ENCODE measurements around the gene CALHM6.

DNA sequence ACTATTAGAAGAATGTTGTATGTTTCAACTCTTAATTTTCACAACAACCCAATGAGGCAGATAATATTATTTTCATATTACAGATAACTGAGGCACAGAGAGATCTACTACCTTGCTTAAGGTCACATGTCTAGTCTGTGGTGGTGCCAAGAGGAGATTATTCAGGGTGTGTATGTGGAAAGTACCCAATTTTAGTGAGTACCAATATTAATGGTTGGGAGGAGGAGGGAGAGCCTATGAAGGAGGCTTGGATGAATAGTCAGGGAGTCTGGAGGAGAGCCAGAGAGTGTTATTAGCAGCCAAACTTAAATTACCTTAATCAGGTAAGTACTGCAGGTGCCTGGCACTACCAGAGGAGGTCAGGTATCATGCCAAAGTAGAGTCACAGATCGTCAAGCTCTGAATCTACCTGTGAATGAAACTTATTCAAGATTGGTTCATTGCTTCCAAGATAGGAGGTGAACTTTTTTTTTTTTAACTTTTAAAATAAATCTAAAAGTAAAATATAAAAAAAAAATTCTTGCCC lies 10.9 kb upstream of the CALHM6 start:
- TF ChIP-seq, protein P1, sequence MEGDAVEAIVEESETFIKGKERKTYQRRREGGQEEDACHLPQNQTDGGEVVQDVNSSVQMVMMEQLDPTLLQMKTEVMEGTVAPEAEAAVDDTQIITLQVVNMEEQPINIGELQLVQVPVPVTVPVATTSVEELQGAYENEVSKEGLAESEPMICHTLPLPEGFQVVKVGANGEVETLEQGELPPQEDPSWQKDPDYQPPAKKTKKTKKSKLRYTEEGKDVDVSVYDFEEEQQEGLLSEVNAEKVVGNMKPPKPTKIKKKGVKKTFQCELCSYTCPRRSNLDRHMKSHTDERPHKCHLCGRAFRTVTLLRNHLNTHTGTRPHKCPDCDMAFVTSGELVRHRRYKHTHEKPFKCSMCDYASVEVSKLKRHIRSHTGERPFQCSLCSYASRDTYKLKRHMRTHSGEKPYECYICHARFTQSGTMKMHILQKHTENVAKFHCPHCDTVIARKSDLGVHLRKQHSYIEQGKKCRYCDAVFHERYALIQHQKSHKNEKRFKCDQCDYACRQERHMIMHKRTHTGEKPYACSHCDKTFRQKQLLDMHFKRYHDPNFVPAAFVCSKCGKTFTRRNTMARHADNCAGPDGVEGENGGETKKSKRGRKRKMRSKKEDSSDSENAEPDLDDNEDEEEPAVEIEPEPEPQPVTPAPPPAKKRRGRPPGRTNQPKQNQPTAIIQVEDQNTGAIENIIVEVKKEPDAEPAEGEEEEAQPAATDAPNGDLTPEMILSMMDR (IDR thresholded peaks at IDR 0.05): no peak
- TF ChIP-seq POLR2A (IDR thresholded peaks at IDR 0.05): no peak

Data from thyroid gland (tissue), 4 donors.